ENCODE results near the gene ASB5.
"Not testable (repeated sequence)": the region's sequence is repeated elsewhere in the genome, so short reads cannot be mapped to it uniquely, and the experiment has no call there.

The ASB5 gene

GRCh38 chr4:176286728-176287127 is 17.7 kb upstream of the ASB5 start:
- H3K27ac ChIP-seq (ENCODE audit: low read depth, low read length), result no peak overlapping the region
- H3K9ac ChIP-seq (ENCODE audit: low read length in 5 of 5), result no peak overlapping the region
- H3K9me3 ChIP-seq (ENCODE audit: control insufficient read depth in 5 of 5, low read length in 5 of 5), result no peaks in the 10 kb centered on the region
- H3K4me1 ChIP-seq (ENCODE audit: control insufficient read depth in 5 of 5, insufficient read depth in 5 of 5, low read length in 5 of 5), result no peaks in the 10 kb centered on the region
- no peaks in the 10 kb centered on the region for H3K36me3 ChIP-seq (ENCODE audit: control insufficient read depth in 5 of 5, insufficient read depth in 5 of 5, low read length in 5 of 5)
- no peak overlapping the region for H3K4me3 ChIP-seq (ENCODE audit: low read depth in 1 of 5, low read length in 5 of 5)
- H3K27me3 ChIP-seq (ENCODE audit: control insufficient read depth in 5 of 5, insufficient read depth in 4 of 5, low read length in 5 of 5), result no peaks in the 10 kb centered on the region

GRCh38 chr4:176279560-176279959 is 10.5 kb upstream of the ASB5 start:
- not testable (repeated sequence) for H3K9ac ChIP-seq (ENCODE audit: low read length in 5 of 5); H3K4me1 ChIP-seq (ENCODE audit: control insufficient read depth in 5 of 5, insufficient read depth in 5 of 5, low read length in 5 of 5); H3K9me3 ChIP-seq (ENCODE audit: control insufficient read depth in 5 of 5, low read length in 5 of 5); H3K4me3 ChIP-seq (ENCODE audit: low read depth in 1 of 5, low read length in 5 of 5); H3K36me3 ChIP-seq (ENCODE audit: control insufficient read depth in 5 of 5, insufficient read depth in 5 of 5, low read length in 5 of 5); H3K27me3 ChIP-seq (ENCODE audit: control insufficient read depth in 5 of 5, insufficient read depth in 4 of 5, low read length in 5 of 5); H3K27ac ChIP-seq (ENCODE audit: low read depth, low read length)

GRCh38 chr4:176277162-176277904 is 8.3 kb upstream of the ASB5 start:
- Histone ChIP-seq H3K9ac (ENCODE audit: low read length in 5 of 5) (no peak overlapping the region), H3K4me1 (ENCODE audit: control insufficient read depth in 5 of 5, insufficient read depth in 5 of 5, low read length in 5 of 5) (no peaks in the 10 kb centered on the region), H3K27ac (ENCODE audit: low read depth, low read length) (no peak overlapping the region), H3K27me3 (ENCODE audit: control insufficient read depth in 5 of 5, insufficient read depth in 4 of 5, low read length in 5 of 5) (no peaks in the 10 kb centered on the region), H3K9me3 (ENCODE audit: control insufficient read depth in 5 of 5, low read length in 5 of 5) (no peaks in the 10 kb centered on the region), H3K4me3 (ENCODE audit: low read depth in 1 of 5, low read length in 5 of 5) (no peak overlapping the region), H3K36me3 (ENCODE audit: control insufficient read depth in 5 of 5, insufficient read depth in 5 of 5, low read length in 5 of 5) (no peaks in the 10 kb centered on the region)

GRCh38 chr4:176276710-176277109 is 7.7 kb upstream of the ASB5 start:
- Histone ChIP-seq H3K36me3 (ENCODE audit: control insufficient read depth in 5 of 5, insufficient read depth in 5 of 5, low read length in 5 of 5) (no peaks in the 10 kb centered on the region), H3K4me1 (ENCODE audit: control insufficient read depth in 5 of 5, insufficient read depth in 5 of 5, low read length in 5 of 5) (no peaks in the 10 kb centered on the region), H3K9me3 (ENCODE audit: control insufficient read depth in 5 of 5, low read length in 5 of 5) (no peaks in the 10 kb centered on the region), H3K4me3 (ENCODE audit: low read depth in 1 of 5, low read length in 5 of 5) (no peak overlapping the region), H3K9ac (ENCODE audit: low read length in 5 of 5) (no peak overlapping the region), H3K27ac (ENCODE audit: low read depth, low read length) (no peak overlapping the region), H3K27me3 (ENCODE audit: control insufficient read depth in 5 of 5, insufficient read depth in 4 of 5, low read length in 5 of 5) (no peaks in the 10 kb centered on the region)

- no peak overlapping the region for H3K9ac ChIP-seq (ENCODE audit: low read length in 5 of 5)
- H3K27me3 ChIP-seq (ENCODE audit: control insufficient read depth in 5 of 5, insufficient read depth in 4 of 5, low read length in 5 of 5), result no peaks in the 10 kb centered on the region
- no peaks in the 10 kb centered on the region for H3K36me3 ChIP-seq (ENCODE audit: control insufficient read depth in 5 of 5, insufficient read depth in 5 of 5, low read length in 5 of 5)
- no peaks in the 10 kb centered on the region for H3K4me1 ChIP-seq (ENCODE audit: control insufficient read depth in 5 of 5, insufficient read depth in 5 of 5, low read length in 5 of 5)
- H3K4me3 ChIP-seq (ENCODE audit: low read depth in 1 of 5, low read length in 5 of 5), result no peak overlapping the region
- H3K27ac ChIP-seq (ENCODE audit: low read depth, low read length), result no peak overlapping the region
- H3K9me3 ChIP-seq (ENCODE audit: control insufficient read depth in 5 of 5, low read length in 5 of 5), result no peaks in the 10 kb centered on the region
Measured at GRCh38 chr4:176274441-176274840, 5.4 kb upstream of the ASB5 start.

GRCh38 chr4:176273736-176274135 is 4.7 kb upstream of the ASB5 start:
- no peaks in the 10 kb centered on the region for H3K9me3 ChIP-seq (ENCODE audit: control insufficient read depth in 5 of 5, low read length in 5 of 5)
- no peaks in the 10 kb centered on the region for H3K4me1 ChIP-seq (ENCODE audit: control insufficient read depth in 5 of 5, insufficient read depth in 5 of 5, low read length in 5 of 5)
- no peak overlapping the region for H3K9ac ChIP-seq (ENCODE audit: low read length in 5 of 5)
- H3K27me3 ChIP-seq (ENCODE audit: control insufficient read depth in 5 of 5, insufficient read depth in 4 of 5, low read length in 5 of 5), result no peaks in the 10 kb centered on the region
- H3K4me3 ChIP-seq (ENCODE audit: low read depth in 1 of 5, low read length in 5 of 5), result no peak overlapping the region
- no peak overlapping the region for H3K27ac ChIP-seq (ENCODE audit: low read depth, low read length)
- no peaks in the 10 kb centered on the region for H3K36me3 ChIP-seq (ENCODE audit: control insufficient read depth in 5 of 5, insufficient read depth in 5 of 5, low read length in 5 of 5)

- H3K4me3 ChIP-seq (ENCODE audit: low read depth in 1 of 5, low read length in 5 of 5), result no peak overlapping the region
- no peaks in the 10 kb centered on the region for H3K36me3 ChIP-seq (ENCODE audit: control insufficient read depth in 5 of 5, insufficient read depth in 5 of 5, low read length in 5 of 5)
- no peaks in the 10 kb centered on the region for H3K27me3 ChIP-seq (ENCODE audit: control insufficient read depth in 5 of 5, insufficient read depth in 4 of 5, low read length in 5 of 5)
- H3K27ac ChIP-seq (ENCODE audit: low read depth, low read length), result no peak overlapping the region
- H3K4me1 ChIP-seq (ENCODE audit: control insufficient read depth in 5 of 5, insufficient read depth in 5 of 5, low read length in 5 of 5), result no peaks in the 10 kb centered on the region
- H3K9me3 ChIP-seq (ENCODE audit: control insufficient read depth in 5 of 5, low read length in 5 of 5), result no peaks in the 10 kb centered on the region
- H3K9ac ChIP-seq (ENCODE audit: low read length in 5 of 5), result no peak overlapping the region
Measured at GRCh38 chr4:176272799-176273198, 3.8 kb upstream of the ASB5 start.

- Histone ChIP-seq H3K27me3 (ENCODE audit: control insufficient read depth in 5 of 5, insufficient read depth in 4 of 5, low read length in 5 of 5) (no peaks in the 10 kb centered on the region), H3K27ac (ENCODE audit: low read depth, low read length) (no peak overlapping the region)
Measured at GRCh38 chr4:176271749-176272148, 2.7 kb upstream of the ASB5 start.

GRCh38 chr4:176270669-176271068 is 1.6 kb upstream of the ASB5 start:
- no peak overlapping the region for H3K4me3 ChIP-seq (ENCODE audit: low read depth in 1 of 5, low read length in 5 of 5)
- H3K9ac ChIP-seq (ENCODE audit: low read length in 5 of 5), result no peak overlapping the region
- no peaks in the 10 kb centered on the region for H3K36me3 ChIP-seq (ENCODE audit: control insufficient read depth in 5 of 5, insufficient read depth in 5 of 5, low read length in 5 of 5)
- H3K4me1 ChIP-seq (ENCODE audit: control insufficient read depth in 5 of 5, insufficient read depth in 5 of 5, low read length in 5 of 5), result no peaks in the 10 kb centered on the region
- no peaks in the 10 kb centered on the region for H3K9me3 ChIP-seq (ENCODE audit: control insufficient read depth in 5 of 5, low read length in 5 of 5)
- no peaks in the 10 kb centered on the region for H3K27me3 ChIP-seq (ENCODE audit: control insufficient read depth in 5 of 5, insufficient read depth in 4 of 5, low read length in 5 of 5)
- H3K27ac ChIP-seq (ENCODE audit: low read depth, low read length), result no peak overlapping the region

More at GRCh38 chr4:176271749-176272148, 2.7 kb upstream of the ASB5 start:
- Histone ChIP-seq H3K4me3 (ENCODE audit: low read depth in 1 of 5, low read length in 5 of 5) (no peak overlapping the region), H3K9ac (ENCODE audit: low read length in 5 of 5) (no peak overlapping the region), H3K9me3 (ENCODE audit: control insufficient read depth in 5 of 5, low read length in 5 of 5) (no peaks in the 10 kb centered on the region), H3K4me1 (ENCODE audit: control insufficient read depth in 5 of 5, insufficient read depth in 5 of 5, low read length in 5 of 5) (no peaks in the 10 kb centered on the region), H3K36me3 (ENCODE audit: control insufficient read depth in 5 of 5, insufficient read depth in 5 of 5, low read length in 5 of 5) (no peaks in the 10 kb centered on the region)

GRCh38 chr4:176266026-176266425 is 3.0 kb downstream of the ASB5 start:
- no peak overlapping the region for H3K9ac ChIP-seq (ENCODE audit: low read length in 5 of 5)
- no peak overlapping the region for H3K4me3 ChIP-seq (ENCODE audit: low read depth in 1 of 5, low read length in 5 of 5)
- H3K27me3 ChIP-seq (ENCODE audit: control insufficient read depth in 5 of 5, insufficient read depth in 4 of 5, low read length in 5 of 5), result no peaks in the 10 kb centered on the region
- no peaks in the 10 kb centered on the region for H3K9me3 ChIP-seq (ENCODE audit: control insufficient read depth in 5 of 5, low read length in 5 of 5)
- H3K27ac ChIP-seq (ENCODE audit: low read depth, low read length), result no peak overlapping the region
- H3K36me3 ChIP-seq (ENCODE audit: control insufficient read depth in 5 of 5, insufficient read depth in 5 of 5, low read length in 5 of 5), result no peaks in the 10 kb centered on the region
- no peaks in the 10 kb centered on the region for H3K4me1 ChIP-seq (ENCODE audit: control insufficient read depth in 5 of 5, insufficient read depth in 5 of 5, low read length in 5 of 5)
